A673 (cell line): Measurements from ENCODE around the gene OR2A25. TPM values are rescaled to one million over a fixed set of nuclear protein-coding genes. Genes with fewer than 3 reads are reported as not detected.

Experiments
- BruUV-seq: library from RNA; stranded (reverse); fragments of 400-500 nt; replicated peaks from 2 replicates; lab custom pipeline; 2021; lab: Mats Ljungman, UMichigan
- CTCF ChIA-PET: fragments of 300-600 bp; sonication (Branson Sonifier 250); formaldehyde crosslinking; loops from one replicate; lab custom pipeline; 2022; ENCODE audit warnings: antibody characterized with exemption; lab: Charles Lee
- POLR2A ChIA-PET: fragments of 300-600 bp; sonication (Branson Sonifier 250); formaldehyde crosslinking; loops from one replicate; lab custom pipeline; 2022; ENCODE audit warnings: antibody characterized with exemption; ENCODE audit not compliant: low non-redundant PET; lab: Charles Lee
- DNase-seq: peaks from one replicate; pipeline ENCODE4 v3.0.0-alpha.2; 2015; ENCODE audit warnings: low spot score
- H3K27ac ChIP-seq: fragments of 200-600 bp; sonication (generic); 2 replicates; pipeline ENCODE4 v1.5.1; 2016; ENCODE audit warnings: mixed run types, low read depth, mild to moderate bottlenecking, mixed read lengths, antibody characterized with exemption, low read length; ENCODE audit not compliant: poor library complexity, severe bottlenecking
- H3K27me3 ChIP-seq: fragments of 200-600 bp; sonication (generic); replicated peaks from 2 replicates; pipeline ENCODE4 v1.6.1; 2017; ENCODE audit warnings: mixed run types, low read depth, mild to moderate bottlenecking, mixed read lengths, antibody characterized with exemption, low read length; ENCODE audit not compliant: insufficient read depth, poor library complexity
- H3K36me3 ChIP-seq: fragments of 200-600 bp; sonication (generic); 2 replicates; pipeline ENCODE4 v1.6.1; 2016; ENCODE audit warnings: mixed run types, mild to moderate bottlenecking, mixed read lengths, antibody characterized with exemption, low read length; ENCODE audit not compliant: insufficient read depth, poor library complexity, severe bottlenecking
- H3K4me1 ChIP-seq: fragments of 200-600 bp; sonication (generic); 2 replicates; pipeline ENCODE4 v1.6.1; 2017; ENCODE audit warnings: mixed run types, mild to moderate bottlenecking, mixed read lengths, antibody characterized with exemption, low read length; ENCODE audit not compliant: insufficient read depth, poor library complexity, severe bottlenecking
- H3K4me3 ChIP-seq: fragments of 200-600 bp; sonication (generic); 2 replicates; pipeline ENCODE4 v1.5.1; 2016; ENCODE audit warnings: low read depth, mixed run types, mild to moderate bottlenecking, mixed read lengths, low read length; ENCODE audit not compliant: poor library complexity, severe bottlenecking
- H3K9me3 ChIP-seq: fragments of 200-600 bp; sonication (generic); 2 replicates; pipeline ENCODE4 v1.6.1; 2016; ENCODE audit warnings: mixed run types, low read depth, mild to moderate bottlenecking, mixed read lengths, antibody characterized with exemption, low read length; ENCODE audit not compliant: poor library complexity, severe bottlenecking
- EZH2 ChIP-seq: fragments of 200-600 bp; sonication (generic); IDR thresholded peaks from 2 replicates; pipeline ENCODE4 v1.6.1; 2017; ENCODE audit warnings: borderline replicate concordance, low read depth, mild to moderate bottlenecking, mixed read lengths, antibody characterized with exemption, low read length; ENCODE audit not compliant: poor library complexity, severe bottlenecking
- intact Hi-C: fragments of 100-400 bp; cut with micrococcal nuclease; formaldehyde crosslinking; loops from one replicate; pipeline ENCODE4 v1.10.0; 2022; ENCODE audit not compliant: unreplicated experiment
- total RNA-seq: library from RNA; stranded (reverse); gene quantifications from 2 replicates; pipeline ENCODE4 v1.2.3, GENCODE V29; 2021
- TF ChIP-seq, protein P1 (sequence below): fragments of 300-800, 200-600 bp; sonication (generic); conservative IDR thresholded peaks from 2 replicates; pipeline ENCODE4 v1.5.1; 2017; ENCODE audit warnings: low read depth, mild to moderate bottlenecking, antibody characterized with exemption, low read length, moderate library complexity, mixed read lengths

The OR2A25 gene
- total RNA-seq, 1 experiment from 2014 or later: not detected

DNA sequence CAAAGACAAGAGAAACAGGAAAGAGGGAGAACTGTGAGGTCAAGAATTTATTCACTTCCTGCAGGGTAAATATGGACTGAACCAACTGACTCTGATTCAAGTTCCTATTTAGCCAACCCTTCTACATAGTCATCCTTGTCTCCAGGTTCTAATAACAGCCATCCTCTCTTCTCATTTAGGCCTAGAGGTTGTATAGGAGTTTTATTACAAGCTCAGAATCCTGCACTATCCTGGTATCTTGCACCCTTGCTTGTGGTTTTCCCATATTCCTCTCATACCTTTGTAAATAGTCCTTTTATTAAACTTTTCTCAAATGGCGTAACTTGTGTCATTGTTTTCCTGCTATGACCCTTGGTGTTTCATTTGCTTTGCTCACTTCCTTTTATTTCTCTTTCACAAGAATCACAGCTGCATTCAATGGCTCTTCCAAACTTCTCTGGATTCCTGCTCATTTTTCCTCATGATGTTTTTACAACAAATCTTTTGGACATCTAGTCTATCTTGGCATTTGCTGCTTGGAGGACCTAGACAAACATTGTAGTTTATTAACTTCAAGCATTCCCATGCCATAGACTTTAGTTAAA lies 33.2 kb upstream of the OR2A25 start:
- H3K27me3 ChIP-seq: no peaks in the 10 kb centered on the region
- H3K9me3 ChIP-seq: no peaks in the 10 kb centered on the region
- BruUV-seq: no TSS peak
- H3K27ac ChIP-seq: no peak overlapping the region
- H3K36me3 ChIP-seq: no peaks in the 10 kb centered on the region
- H3K4me1 ChIP-seq: no peaks in the 10 kb centered on the region
- POLR2A ChIA-PET: no interaction called here
- intact Hi-C loops: no loop called here
- CTCF ChIA-PET: no interaction called here
- H3K4me3 ChIP-seq: no peak overlapping the region
- TF ChIP-seq EZH2: no peak
- TF ChIP-seq, protein P1, sequence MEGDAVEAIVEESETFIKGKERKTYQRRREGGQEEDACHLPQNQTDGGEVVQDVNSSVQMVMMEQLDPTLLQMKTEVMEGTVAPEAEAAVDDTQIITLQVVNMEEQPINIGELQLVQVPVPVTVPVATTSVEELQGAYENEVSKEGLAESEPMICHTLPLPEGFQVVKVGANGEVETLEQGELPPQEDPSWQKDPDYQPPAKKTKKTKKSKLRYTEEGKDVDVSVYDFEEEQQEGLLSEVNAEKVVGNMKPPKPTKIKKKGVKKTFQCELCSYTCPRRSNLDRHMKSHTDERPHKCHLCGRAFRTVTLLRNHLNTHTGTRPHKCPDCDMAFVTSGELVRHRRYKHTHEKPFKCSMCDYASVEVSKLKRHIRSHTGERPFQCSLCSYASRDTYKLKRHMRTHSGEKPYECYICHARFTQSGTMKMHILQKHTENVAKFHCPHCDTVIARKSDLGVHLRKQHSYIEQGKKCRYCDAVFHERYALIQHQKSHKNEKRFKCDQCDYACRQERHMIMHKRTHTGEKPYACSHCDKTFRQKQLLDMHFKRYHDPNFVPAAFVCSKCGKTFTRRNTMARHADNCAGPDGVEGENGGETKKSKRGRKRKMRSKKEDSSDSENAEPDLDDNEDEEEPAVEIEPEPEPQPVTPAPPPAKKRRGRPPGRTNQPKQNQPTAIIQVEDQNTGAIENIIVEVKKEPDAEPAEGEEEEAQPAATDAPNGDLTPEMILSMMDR: no peak
- no peak for DNase-seq

DNA sequence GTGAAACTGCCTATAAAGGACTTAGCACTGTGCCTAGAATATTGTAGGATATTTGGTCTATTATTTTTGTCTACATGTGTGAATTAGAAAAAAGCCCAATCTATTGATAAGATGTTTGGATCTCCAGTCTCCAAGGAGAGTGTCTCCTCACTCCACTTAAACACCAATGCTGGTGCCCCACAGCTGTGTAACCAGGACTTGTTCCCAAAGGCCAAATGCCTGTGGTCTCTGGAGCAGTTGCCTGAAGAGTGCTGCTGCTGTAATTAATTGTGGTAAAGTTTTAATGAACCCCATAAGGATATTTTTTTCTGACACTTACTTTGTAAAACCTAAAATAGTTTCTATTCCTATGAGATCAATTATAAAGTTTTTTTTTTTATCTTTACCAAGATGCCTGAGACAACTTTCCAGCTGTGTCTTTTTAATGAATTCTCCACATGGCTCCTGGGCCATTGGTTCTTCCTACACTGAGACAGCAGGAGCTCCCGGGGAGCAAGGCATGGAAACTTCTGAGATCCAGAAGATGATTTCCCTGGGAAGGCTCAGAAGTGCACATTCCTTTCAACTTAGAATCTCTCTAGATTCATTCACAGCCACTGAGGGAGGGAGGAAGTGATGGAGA lies 32.1 kb upstream of the OR2A25 start:
- Histone ChIP-seq H3K36me3 (no peaks in the 10 kb centered on the region), H3K4me3 (no peak overlapping the region), H3K27me3 (no peaks in the 10 kb centered on the region), H3K9me3 (no peaks in the 10 kb centered on the region), H3K27ac (no peak overlapping the region), H3K4me1 (no peaks in the 10 kb centered on the region)
- ChIA-PET POLR2A (no interaction called here), CTCF (no interaction called here)
- intact Hi-C loops: no loop called here
- no peak for TF ChIP-seq EZH2
- TF ChIP-seq, protein P1: no peak
- DNase-seq: peak; percentile 2
- no TSS peak for BruUV-seq

DNA sequence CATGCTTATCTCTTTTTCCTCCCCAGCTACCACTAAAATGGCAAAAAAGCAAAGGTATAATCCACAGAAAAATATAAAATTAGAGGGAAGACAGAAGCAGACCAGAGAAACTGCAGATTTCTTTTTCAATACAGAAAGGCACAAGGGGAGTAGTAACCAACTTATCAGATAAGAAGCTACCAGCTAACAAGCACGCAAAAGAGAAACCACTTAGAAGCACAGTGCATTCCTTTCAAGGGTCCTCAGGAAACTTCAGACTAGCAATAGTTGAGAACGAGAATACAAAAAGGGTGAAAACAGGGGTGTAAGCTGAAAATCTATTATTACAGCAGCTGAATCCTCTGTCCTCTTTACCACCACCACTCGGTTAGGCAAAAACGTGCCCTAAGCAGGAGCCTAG lies 30.7 kb upstream of the OR2A25 start:
- CTCF ChIA-PET: no interaction called here
- intact Hi-C loops: no loop called here
- no peak overlapping the region for H3K4me3 ChIP-seq
- H3K27ac ChIP-seq: no peak overlapping the region
- POLR2A ChIA-PET: no interaction called here
- BruUV-seq: no TSS peak
- no peaks in the 10 kb centered on the region for H3K9me3 ChIP-seq
- H3K36me3 ChIP-seq: no peaks in the 10 kb centered on the region
- H3K4me1 ChIP-seq: no peaks in the 10 kb centered on the region
- no peak for DNase-seq
- no peak for TF ChIP-seq EZH2
- TF ChIP-seq, protein P1: no peak
- H3K27me3 ChIP-seq: no peaks in the 10 kb centered on the region
